CD14-positive monocyte (primary cell): Measurements from ENCODE around the gene TAC3. TPM values are rescaled to one million over a fixed set of nuclear protein-coding genes. Genes with fewer than 3 reads are reported as not detected.
"Not testable (repeated sequence)": the region's sequence is repeated elsewhere in the genome, so short reads cannot be mapped to it uniquely, and the experiment has no call there.

Experiments
- DNase-seq, 3 donors: peaks; one replicate each; pipeline ENCODE4 v3.0.0-alpha.2; 2011 to 2022
- H2AFZ ChIP-seq: 2 replicates; pipeline ENCODE4 v1.6.0; 2012; ENCODE audit warnings: mild to moderate bottlenecking, low read depth, low read length, inconsistent platforms; ENCODE audit not compliant: insufficient read depth, poor library complexity, severe bottlenecking
- H3K27ac ChIP-seq, 2 donors: 1 replicate in 1 of 2; 2 replicates in 1 of 2; pipeline ENCODE4 v1.5.1; 2012 to 2013; ENCODE audit warnings: low read length in 2 of 2, control low read depth in 1 of 2, inconsistent platforms in 1 of 2, low read depth in 1 of 2, mild to moderate bottlenecking in 1 of 2
- H3K27me3 ChIP-seq, 2 donors: one replicate each; pipeline versions ENCODE4 v1.6.0 to v1.6.1; 2011 to 2013; ENCODE audit warnings: low read length in 2 of 2; ENCODE audit not compliant: control insufficient read depth in 2 of 2, insufficient read depth in 2 of 2
- H3K36me3 ChIP-seq, 2 donors: replicated peaks in 1 of 2; 1 replicate in 1 of 2; 2 replicates in 1 of 2; pipeline versions ENCODE4 v1.5.1 to v1.6.1; 2012 to 2013; ENCODE audit warnings: low read length in 2 of 2, control low read depth in 1 of 2, inconsistent platforms in 1 of 2, mild to moderate bottlenecking in 1 of 2; ENCODE audit not compliant: insufficient read depth in 2 of 2, control insufficient read depth in 1 of 2
- H3K4me1 ChIP-seq, 2 donors: 1 replicate in 1 of 2; 2 replicates in 1 of 2; pipeline versions ENCODE4 v1.5.1 to v1.6.1; 2012 to 2013; ENCODE audit warnings: low read length in 2 of 2, control low read depth in 1 of 2, inconsistent platforms in 1 of 2, mild to moderate bottlenecking in 1 of 2, moderate library complexity in 1 of 2; ENCODE audit not compliant: insufficient read depth in 2 of 2, control insufficient read depth in 1 of 2
- H3K4me2 ChIP-seq: replicated peaks from 2 replicates; pipeline ENCODE3; 2012; ENCODE audit warnings: low read length, moderate library complexity, mild to moderate bottlenecking; ENCODE audit not compliant: poor library complexity, severe bottlenecking; ENCODE audit errors: extremely low read depth
- H3K4me3 ChIP-seq, 3 experiments: fragments of 200-600 bp in 1 of 3; sonication (generic) in 1 of 3; replicated peaks in 1 of 3; 1 replicate in 2 of 3; 2 replicates in 1 of 3; pipeline ENCODE4 v1.5.1; 2011 to 2013; ENCODE audit warnings: low read length in 3 of 3, mild to moderate bottlenecking in 3 of 3, control low read depth in 2 of 3, low read depth in 2 of 3, inconsistent platforms in 1 of 3, moderate library complexity in 1 of 3
- H3K79me2 ChIP-seq: 2 replicates; pipeline ENCODE4 v1.6.0; 2012; ENCODE audit warnings: mild to moderate bottlenecking, control low read depth, inconsistent platforms, low read length, moderate library complexity; ENCODE audit not compliant: insufficient read depth
- H3K9ac ChIP-seq: 2 replicates; pipeline ENCODE4 v1.6.0; 2017; ENCODE audit warnings: low read length, mild to moderate bottlenecking; ENCODE audit not compliant: insufficient read depth, poor library complexity, severe bottlenecking
- H3K9me3 ChIP-seq, 2 donors: replicated peaks in 1 of 2; 1 replicate in 1 of 2; 2 replicates in 1 of 2; pipeline versions ENCODE4 v1.5.1 to v1.6.1; 2012 to 2013; ENCODE audit warnings: low read length in 2 of 2, control low read depth in 1 of 2; ENCODE audit not compliant: control insufficient read depth in 1 of 2, insufficient read depth in 1 of 2
- H4K20me1 ChIP-seq: 2 replicates; pipeline ENCODE4 v1.6.0; 2012; ENCODE audit warnings: mild to moderate bottlenecking, low read length, control low read depth, moderate library complexity; ENCODE audit not compliant: insufficient read depth
- H3K27ac Mint-ChIP-seq, 7 donors: one replicate each; pipeline ENCODE4 v1.8.0; 2020; ENCODE audit warnings: mild to moderate bottlenecking in 7 of 7, mixed read lengths in 7 of 7, moderate library complexity in 6 of 7, inconsistent platforms in 2 of 7
- H3K27me3 Mint-ChIP-seq, 3 donors: one replicate each; pipeline ENCODE4 v1.8.0; 2021 to 2022; ENCODE audit warnings: low read depth in 3 of 3, mild to moderate bottlenecking in 3 of 3, mixed read lengths in 3 of 3, moderate library complexity in 3 of 3, inconsistent platforms in 1 of 3
- H3K36me3 Mint-ChIP-seq, 2 donors: one replicate each; pipeline ENCODE4 v1.8.0; 2020; ENCODE audit warnings: mixed read lengths in 2 of 2, inconsistent platforms in 1 of 2, mild to moderate bottlenecking in 1 of 2
- H3K4me1 Mint-ChIP-seq: one replicate; pipeline ENCODE4 v1.8.0; 2020; ENCODE audit warnings: mild to moderate bottlenecking, mixed read lengths
- H3K4me3 Mint-ChIP-seq, 2 donors: one replicate each; pipeline ENCODE4 v1.8.0; 2020; ENCODE audit warnings: mild to moderate bottlenecking in 2 of 2, mixed read lengths in 2 of 2, moderate library complexity in 1 of 2
- H3K9me3 Mint-ChIP-seq, 7 donors: one replicate each; pipeline ENCODE4 v1.8.0; 2020 to 2022; ENCODE audit warnings: mixed read lengths in 7 of 7, mild to moderate bottlenecking in 6 of 7, moderate library complexity in 6 of 7, inconsistent platforms in 2 of 7
- CTCF ChIP-seq: fragments of 200-600 bp; IDR thresholded peaks from one replicate; pipeline ENCODE4 v1.8.0; 2022; ENCODE audit warnings: antibody characterized with exemption, mild to moderate bottlenecking
- WGBS: methylation state at CpG from one replicate; pipeline ENCODE4 v1.1.5; 2013; ENCODE audit warnings: missing lambda C conversion rate; ENCODE audit not compliant: insufficient coverage; 5-methylcytosine and 5-hydroxymethylcytosine counted together
- intact Hi-C, 2 donors: fragments of 100-400 bp; cut with micrococcal nuclease; formaldehyde crosslinking; loops; one replicate each; pipeline versions ENCODE4 v1.15.0 to v1.15.1; 2023
- polyA plus RNA-seq, 3 donors: library from polyadenylated mRNA; depleted of rRNA in 1 of 3; unstranded in 2 of 3; stranded (reverse) in 1 of 3; fragments of 300-500 nt in 2 of 3; fragments of >200 nt in 1 of 3; fragmentation: Illumina TruSeq in 2 of 3; gene quantifications; 1 replicate in 2 of 3; 2 replicates in 1 of 3; pipeline ENCODE4 v1.2.3, GENCODE V29; 2012 to 2021

Gene TAC3
- polyA plus RNA-seq, 3 donors: 0.15 TPM; not detected in 2

- Mint-ChIP-seq H3K9me3 (no peaks in the 10 kb centered on the region), H3K27ac (no peak overlapping the region), H3K27me3 (peaks cover 2 to 3% (median 3%) of the 10 kb centered on the region in 3 donors), H3K36me3 (no peaks in the 10 kb centered on the region), H3K4me1 (peaks cover 8% of the 10 kb centered on the region), H3K4me3 (no peak overlapping the region)
- Histone ChIP-seq H3K27me3 (no peaks in the 10 kb centered on the region), H4K20me1 (no peaks in the 10 kb centered on the region), H2AFZ (no peak overlapping the region), H3K4me2 (no peak overlapping the region), H3K9me3 (no peaks in the 10 kb centered on the region), H3K9ac (no peak overlapping the region), H3K27ac (no peak overlapping the region), H3K79me2 (no peaks in the 10 kb centered on the region), H3K4me1 (peaks cover 5 to 7% of the 10 kb centered on the region in 2 donors), H3K4me3 (no peak overlapping the region), H3K36me3 (no peaks in the 10 kb centered on the region)
- no peak for DNase-seq
- no CpG with 5 or more reads among the region's 2 CpGs for WGBS
- intact Hi-C loops: no loop called here
- TF ChIP-seq CTCF: no peak
Observed at GRCh38 chr12:57025196-57025595, 8.9 kb upstream of the TAC3 start.

- peaks cover 11% of the 10 kb centered on the region for H3K4me1 Mint-ChIP-seq
- H3K27ac ChIP-seq, H3K36me3 Mint-ChIP-seq, H3K4me3 Mint-ChIP-seq, H2AFZ ChIP-seq, H3K9ac ChIP-seq, DNase-seq, H3K27me3 ChIP-seq, H3K36me3 ChIP-seq, H3K27me3 Mint-ChIP-seq, H3K9me3 ChIP-seq, H3K9me3 Mint-ChIP-seq, intact Hi-C loops, H3K4me3 ChIP-seq, H4K20me1 ChIP-seq, H3K4me2 ChIP-seq, H3K27ac Mint-ChIP-seq, H3K79me2 ChIP-seq: not testable (repeated sequence)
- H3K4me1 ChIP-seq: peaks cover 9 to 12% of the 10 kb centered on the region in 2 donors
- WGBS: 94% methylated on average over 4 of the region's 5 CpGs
Observed at GRCh38 chr12:57022324-57022723, 6.0 kb upstream of the TAC3 start.
